Kidney tubule cell (primary cell): ENCODE measurements around the gene SHC3.

Experiments
- DNase-seq: peaks from one replicate; pipeline ENCODE4 v3.0.0-alpha.2; 2018; ENCODE audit warnings: low spot score

The SHC3 gene

DNA sequence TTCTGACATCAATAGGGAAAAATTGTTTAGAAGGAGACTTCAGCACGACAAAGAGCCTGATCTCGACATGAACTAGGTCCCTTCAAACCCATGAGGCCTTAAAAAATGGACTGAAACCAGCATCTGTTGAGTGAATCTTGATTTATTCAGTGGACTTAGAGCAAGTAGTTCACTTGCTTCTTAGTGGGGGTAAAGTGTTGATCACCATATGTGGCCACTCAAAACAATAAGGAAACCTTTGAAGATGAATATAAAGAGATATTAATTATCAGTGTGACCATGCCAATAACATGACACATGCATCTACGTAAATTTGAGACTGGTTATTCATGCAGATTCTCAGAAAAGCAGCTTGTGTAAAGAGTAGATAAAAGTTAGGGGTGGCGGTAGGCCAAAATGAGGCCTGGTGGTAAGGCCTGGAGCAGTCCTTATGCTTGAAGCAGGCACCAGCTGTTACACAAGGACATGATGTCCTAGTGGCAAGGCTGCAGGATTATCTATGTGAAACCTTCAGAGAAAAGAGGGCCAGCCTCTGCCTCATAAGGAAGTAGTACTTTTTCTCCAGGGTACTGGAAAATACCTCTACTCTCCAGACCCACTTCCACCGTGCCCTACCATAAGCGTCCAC, 126.0 kb downstream of the SHC3 start:
- DNase-seq: no peak

DNA sequence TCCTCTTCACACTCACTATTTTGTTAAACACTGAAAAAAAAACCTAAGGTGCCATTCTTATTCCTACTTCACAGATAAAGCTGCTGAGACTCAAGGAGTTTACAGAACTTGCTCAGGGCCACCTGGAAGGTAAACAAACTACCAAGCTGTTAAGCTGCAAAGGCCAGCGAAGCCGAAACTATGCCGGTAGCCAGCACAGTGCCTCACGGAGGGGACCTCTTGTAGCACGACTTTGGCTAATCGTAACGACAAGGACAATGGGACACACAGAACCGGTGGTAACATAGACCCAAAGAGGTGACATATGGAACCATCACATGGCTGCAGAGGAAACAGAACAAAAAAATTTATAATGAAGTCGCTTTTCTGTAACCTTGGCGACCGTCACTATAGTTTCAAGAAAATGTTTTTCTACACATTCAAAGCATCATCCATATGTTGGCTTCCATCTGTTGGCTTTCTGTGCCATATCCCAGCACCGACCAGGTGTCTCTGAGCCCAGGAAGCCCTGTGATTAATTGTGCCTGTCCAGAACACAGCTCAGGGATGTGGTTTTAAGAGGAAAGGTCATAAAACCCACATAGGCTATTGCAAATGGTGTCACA, 127.1 kb downstream of the SHC3 start:
- no peak for DNase-seq

DNA sequence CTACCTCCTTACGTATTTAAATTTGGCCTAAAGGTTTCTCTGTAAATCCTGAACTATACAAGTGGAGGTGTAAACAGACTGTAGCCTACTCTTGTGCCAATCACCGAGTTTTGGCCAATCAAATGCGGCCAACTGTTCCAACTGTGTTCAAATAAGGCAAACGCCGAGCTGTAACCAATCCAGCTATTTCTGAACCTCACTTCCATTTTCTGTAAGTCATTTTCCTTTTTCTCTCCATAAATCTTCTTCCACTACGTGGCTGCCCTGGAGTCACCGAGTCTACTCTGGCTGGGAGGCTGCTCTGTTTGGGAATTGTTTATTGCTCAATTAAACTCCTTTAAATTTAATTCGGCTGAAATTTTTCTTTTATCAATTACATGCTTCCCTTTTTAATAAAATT, 129.0 kb downstream of the SHC3 start:
- no peak for DNase-seq

DNA sequence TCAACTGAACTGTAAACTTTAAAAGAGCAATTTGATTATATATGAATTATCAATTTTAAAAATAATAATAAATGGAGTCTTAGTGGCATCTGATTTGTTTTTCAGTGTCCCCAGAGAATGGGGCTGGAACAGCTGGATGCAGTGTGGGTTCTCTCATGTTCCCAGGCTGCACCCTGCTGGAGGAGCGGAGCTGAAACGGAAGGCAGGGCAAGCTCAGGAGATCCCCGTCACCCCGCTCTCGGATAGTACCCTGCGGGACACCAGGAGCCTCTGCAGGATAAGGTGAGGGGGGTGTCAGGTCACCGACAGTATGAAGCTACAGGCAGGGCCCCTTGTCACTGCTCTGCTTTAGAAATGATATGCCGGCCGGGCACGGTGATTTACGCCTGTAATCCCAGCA, 130.0 kb downstream of the SHC3 start:
- DNase-seq: no peak

GRCh38 chr9:89047667-89048066, 131.0 kb downstream of the SHC3 start:
- no peak for DNase-seq

DNA sequence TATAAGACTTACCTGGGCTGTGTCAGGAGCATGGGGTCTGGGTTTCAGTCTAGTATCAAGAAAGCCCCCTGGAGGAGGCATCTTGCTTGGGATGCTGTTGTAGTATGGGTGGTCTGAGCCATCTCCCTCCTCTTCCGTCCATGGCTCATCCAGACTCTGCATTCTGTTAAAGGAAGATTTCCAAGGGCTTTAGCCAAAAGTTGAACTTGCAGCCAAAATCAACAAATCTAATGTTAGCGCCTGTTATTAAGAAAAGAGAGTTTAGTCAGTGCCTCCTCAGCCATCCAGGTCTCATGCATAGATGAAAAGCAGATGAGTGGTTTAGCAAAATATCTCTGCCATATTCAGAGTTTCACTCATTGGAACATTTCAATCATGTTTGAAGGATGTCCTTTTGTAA, 131.8 kb downstream of the SHC3 start:
- no peak for DNase-seq

DNA sequence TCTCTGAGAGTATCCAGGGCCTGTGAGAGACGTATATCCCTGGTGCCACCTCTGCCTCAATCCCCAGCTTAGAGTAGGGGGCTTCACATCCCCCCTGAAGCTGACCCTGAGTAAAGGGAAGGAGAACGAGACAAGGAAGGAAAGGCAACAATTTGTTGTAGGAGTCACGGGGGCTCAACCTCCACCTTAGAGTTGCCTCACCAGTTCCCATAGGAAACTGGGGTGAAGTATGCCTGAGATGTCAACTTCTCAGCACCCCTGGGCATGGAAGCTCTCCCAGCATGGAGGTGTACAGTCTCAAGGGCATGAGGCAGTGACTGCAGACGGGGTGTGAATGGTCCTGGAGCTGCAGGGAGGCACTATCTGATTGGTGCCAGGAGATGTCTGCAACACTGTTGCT, 133.7 kb downstream of the SHC3 start:
- no peak for DNase-seq

DNA sequence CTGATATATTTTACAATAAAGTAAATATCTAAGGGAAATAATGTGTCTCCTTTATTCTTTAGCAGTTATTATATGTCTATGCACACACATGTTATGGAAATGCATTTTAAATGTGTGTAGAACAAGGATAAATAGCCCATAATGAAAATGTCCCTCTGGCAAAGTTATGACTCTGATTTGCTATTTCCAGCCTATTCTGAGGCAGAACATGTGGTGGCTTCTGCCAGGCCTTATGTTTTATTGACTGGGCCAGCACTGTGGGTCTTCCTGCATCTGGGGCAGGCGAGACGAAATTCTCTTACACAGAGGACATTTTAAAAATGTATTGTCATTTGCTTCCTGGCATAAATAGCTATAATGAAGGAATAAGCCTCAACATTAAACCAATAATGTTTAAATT, 134.5 kb downstream of the SHC3 start:
- DNase-seq: no peak

GRCh38 chr9:89042984-89043383, 135.6 kb downstream of the SHC3 start:
- no peak for DNase-seq

DNA sequence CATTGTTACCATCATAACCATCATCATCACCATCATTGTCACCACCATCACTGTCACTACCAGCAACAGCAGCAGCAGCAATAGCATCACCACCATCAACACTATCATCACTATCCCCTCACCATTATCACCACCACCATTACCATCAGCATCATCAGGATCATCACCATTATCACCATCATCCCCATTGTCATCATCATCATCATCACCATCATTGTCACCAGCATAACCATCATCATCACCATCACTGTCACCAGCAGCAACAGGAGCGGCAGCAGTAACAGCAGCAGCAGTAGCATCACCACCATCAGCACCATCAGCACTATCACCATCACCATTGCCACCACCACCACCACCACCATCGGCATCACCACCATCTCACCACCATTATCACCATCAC, 139.0 kb downstream of the SHC3 start:
- DNase-seq: no peak

DNA sequence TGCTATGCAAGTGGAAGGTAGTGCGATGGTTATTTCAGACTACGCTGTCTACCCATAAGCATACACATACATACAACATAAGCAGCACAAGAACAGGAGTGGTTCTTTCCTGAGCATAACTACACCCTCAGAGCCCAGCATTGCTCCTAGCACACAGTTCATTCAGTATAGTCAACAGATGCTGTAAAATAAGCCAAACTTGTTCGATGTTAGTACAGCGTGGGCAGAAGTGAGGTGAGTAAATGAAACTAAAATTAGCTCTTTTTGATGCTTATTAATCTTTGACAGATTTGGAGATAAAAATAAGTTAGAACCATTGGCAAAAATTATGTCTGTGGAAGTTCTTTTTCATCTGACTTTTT, 139.5 kb downstream of the SHC3 start:
- no peak for DNase-seq

DNA sequence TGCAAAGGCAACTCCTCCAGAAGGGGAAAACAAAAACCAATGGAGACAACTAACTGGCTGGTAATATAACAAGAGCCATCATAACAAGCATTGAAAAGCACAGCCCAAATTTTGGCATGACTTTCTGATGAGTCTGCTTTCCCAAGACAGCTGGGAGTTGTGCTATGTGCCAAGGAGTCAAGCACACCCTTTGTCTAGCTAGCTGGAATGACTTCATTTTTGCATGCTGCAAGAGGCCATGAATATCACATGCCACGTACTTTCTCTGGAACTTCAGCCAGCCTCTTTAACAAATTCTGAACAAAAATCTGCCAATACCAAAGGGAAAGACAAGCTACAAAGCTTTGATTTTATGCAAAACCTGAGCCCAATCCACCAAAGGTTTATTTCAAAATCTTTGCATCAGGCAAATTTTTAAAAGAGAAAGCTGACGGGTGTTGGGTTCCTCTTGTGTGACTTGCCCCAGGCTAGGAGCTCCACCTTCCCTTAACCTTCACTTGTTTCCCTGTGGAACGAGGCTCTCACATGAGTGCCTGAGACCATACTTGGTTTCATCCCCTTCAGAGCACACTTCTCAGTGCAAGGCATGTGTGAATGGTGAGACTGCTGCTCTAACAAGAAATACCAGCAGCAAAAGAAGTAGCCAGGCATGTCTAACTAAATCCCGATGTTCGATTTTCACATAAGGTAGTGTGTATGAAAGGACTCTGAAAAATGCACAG, 140.1 kb downstream of the SHC3 start:
- DNase-seq: peak; percentile 58

DNA sequence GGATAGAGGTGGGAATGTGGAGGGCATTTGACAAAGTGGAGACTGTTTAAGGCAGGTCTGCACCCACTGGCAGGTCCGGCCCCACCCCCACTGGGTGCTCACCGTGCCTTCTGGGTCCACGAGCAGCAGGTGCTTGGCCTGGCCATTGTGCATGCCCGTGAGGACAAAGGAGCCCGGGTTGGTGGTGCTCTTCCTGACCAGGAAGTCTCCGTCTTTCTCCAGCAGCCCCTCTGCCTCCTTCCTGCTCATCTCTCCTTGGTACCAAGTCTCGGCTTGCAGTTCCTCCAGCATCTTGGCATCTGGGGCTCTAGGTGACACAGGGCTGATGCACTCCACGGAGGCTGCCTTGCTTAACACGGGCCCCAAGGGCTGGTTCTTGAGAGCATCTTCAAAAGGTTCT, 140.7 kb downstream of the SHC3 start:
- no peak for DNase-seq

GRCh38 chr9:89037346-89037745, 141.3 kb downstream of the SHC3 start:
- no peak for DNase-seq

GRCh38 chr9:89036891-89037290, 141.7 kb downstream of the SHC3 start:
- DNase-seq: no peak

- DNase-seq: no peak
Observed at GRCh38 chr9:89036383-89036782, 142.2 kb downstream of the SHC3 start.

- DNase-seq: no peak
Observed at GRCh38 chr9:89032661-89033060, 146.0 kb downstream of the SHC3 start.

DNA sequence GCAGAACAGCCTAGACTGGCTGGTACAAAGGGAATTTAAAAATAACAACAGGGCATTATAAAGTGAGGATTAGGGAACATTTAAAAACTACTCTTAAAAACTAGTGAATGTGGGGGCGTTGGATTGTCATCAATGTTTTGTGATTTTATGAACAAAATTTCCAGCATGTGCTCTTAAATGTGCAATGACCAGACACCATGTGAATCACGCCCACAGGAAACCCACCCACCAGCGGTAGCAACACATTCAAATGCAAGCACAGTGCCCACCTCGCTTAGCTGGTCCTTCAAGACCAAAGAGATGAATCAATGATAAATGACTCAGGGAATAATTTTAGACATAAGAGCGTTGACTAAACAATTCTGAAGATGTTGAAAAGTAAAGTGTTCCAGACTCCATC, 146.4 kb downstream of the SHC3 start:
- DNase-seq: no peak

- no peak for DNase-seq
Observed at GRCh38 chr9:89029788-89030187, 148.8 kb downstream of the SHC3 start.

GRCh38 chr9:89026876-89027275, 151.7 kb downstream of the SHC3 start:
- no peak for DNase-seq

DNA sequence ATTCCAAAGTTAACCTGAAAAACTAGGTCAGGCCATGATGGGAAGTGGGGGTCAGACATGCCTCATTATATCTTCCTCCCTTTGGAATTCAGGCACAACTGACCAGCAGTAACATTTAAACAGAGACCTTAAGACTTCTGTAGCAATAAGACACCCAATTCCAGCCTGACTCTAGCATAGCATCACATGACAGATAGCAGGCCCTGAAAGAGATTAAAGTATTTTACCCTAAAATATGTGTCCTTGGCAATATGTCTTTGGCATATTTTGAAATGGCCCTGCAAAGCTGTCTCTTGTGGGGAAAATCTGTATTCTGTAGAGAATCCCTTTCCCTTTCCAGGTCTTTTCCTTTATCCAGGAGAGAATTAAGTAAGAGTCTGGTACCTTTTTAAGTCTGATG, 153.1 kb downstream of the SHC3 start:
- no peak for DNase-seq

- DNase-seq: no peak
Observed at GRCh38 chr9:89024727-89025126, 153.9 kb downstream of the SHC3 start.

DNA sequence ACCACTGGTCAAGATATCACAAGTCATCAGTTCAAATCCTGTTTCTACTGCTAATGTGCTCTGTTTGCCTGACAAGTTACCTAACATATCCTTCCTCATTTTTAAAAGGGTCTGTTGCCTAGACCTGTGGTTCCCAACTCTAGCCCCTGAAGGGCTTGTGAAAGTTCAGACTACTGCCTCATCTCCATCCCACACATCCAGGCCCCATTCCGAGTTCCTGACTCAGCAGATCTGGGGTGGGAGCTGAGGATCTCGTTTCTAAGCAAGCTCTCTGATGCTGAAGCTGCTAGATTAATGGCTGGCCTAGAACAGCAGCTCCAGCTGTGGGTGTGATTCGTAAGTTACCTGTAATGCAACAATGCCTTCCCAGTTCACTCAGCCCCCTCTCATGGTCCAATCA, 154.9 kb downstream of the SHC3 start:
- no peak for DNase-seq

- DNase-seq: peak; percentile 37
Observed at GRCh38 chr9:89022902-89023301, 155.7 kb downstream of the SHC3 start.
